Ovary (tissue), 9 donors: ENCODE results near the gene C4A. TPM values are rescaled to one million over a fixed set of nuclear protein-coding genes. Genes with fewer than 3 reads are reported as not detected.
"Not testable (repeated sequence)": the region's sequence is repeated elsewhere in the genome, so short reads cannot be mapped to it uniquely, and the experiment has no call there.

Source experiments
- DNase-seq, 5 donors: peaks; one replicate each; pipeline ENCODE4 v3.0.0-alpha.2; 2019 to 2020
- H3K27ac ChIP-seq, 2 donors: fragments of 200-600 bp; one replicate each; pipeline versions ENCODE4 v1.5.1 to v1.8.0; 2019 to 2022
- H3K27me3 ChIP-seq: fragments of 200-600 bp; one replicate; pipeline ENCODE4 v1.8.0; 2022
- H3K36me3 ChIP-seq: fragments of 200-600 bp; sonication (generic); one replicate; pipeline ENCODE4 v1.5.1; 2019
- H3K4me1 ChIP-seq: one replicate; pipeline ENCODE4 v1.8.1; 2013; ENCODE audit warnings: mild to moderate bottlenecking, moderate library complexity; ENCODE audit not compliant: insufficient read depth
- H3K4me3 ChIP-seq: fragments of 200-600 bp; sonication (generic); one replicate; pipeline ENCODE4 v1.5.1; 2017
- H3K9me3 ChIP-seq, 2 donors: fragments of 200-600 bp in 1 of 2; sonication (generic) in 1 of 2; one replicate each; pipeline versions ENCODE4 v1.5.1 to v1.8.1; 2013 to 2019; ENCODE audit warnings: mild to moderate bottlenecking in 1 of 2, moderate library complexity in 1 of 2
- CTCF ChIP-seq, 3 donors: fragments of 450-650 bp in 2 of 3; fragments of 200-600 bp in 1 of 3; IDR thresholded peaks; one replicate each; pipeline versions ENCODE4 v1.5.1 to v1.8.0; 2016 to 2022; ENCODE audit warnings: antibody characterized with exemption in 3 of 3, mild to moderate bottlenecking in 1 of 3
- EP300 ChIP-seq: sonication (generic); formaldehyde crosslinking; IDR thresholded peaks from one replicate; pipeline ENCODE4 v1.6.1; 2017; ENCODE audit warnings: antibody characterized with exemption
- POLR2A ChIP-seq: fragments of 450-650 bp; IDR thresholded peaks from one replicate; pipeline ENCODE4 v1.6.1; 2017; ENCODE audit warnings: antibody characterized with exemption, mild to moderate bottlenecking, moderate library complexity
- WGBS, 3 donors: extraction: QIAGEN DNeasy Blood & Tissue Kit in 1 of 3; methylation state at CpG; one replicate each; pipeline versions ENCODE4 v1.1.5 to v1.1.7; 2013 to 2017; 5-methylcytosine and 5-hydroxymethylcytosine counted together
- intact Hi-C, 4 donors: fragments of 100-400 bp; cut with DNase I; formaldehyde crosslinking; loops; one replicate each; pipeline versions ENCODE4 v1.11.0 to v1.15.1; 2022 to 2023
- polyA plus RNA-seq, 2 donors: library from polyadenylated mRNA; stranded (reverse); fragments of 200-250 nt in 1 of 2; fragments of 350-450 nt in 1 of 2; fragmentation: Illumina TruSeq in 1 of 2; extraction: RNeasy Lipid Tissue Mini Kit (QIAGEN cat#74804) in 1 of 2; gene quantifications; one replicate each; pipeline ENCODE4 v1.2.3, GENCODE V29; 2013 to 2014
- total RNA-seq, 7 donors: library from RNA; depleted of rRNA in 2 of 7; stranded (reverse); fragments of >200 nt in 2 of 7; fragmentation: NEBNext Ultra II Directional in 3 of 7; extraction: Animal tissue kit (Norgen Biotek cat#: 25700) in 3 of 7; gene quantifications; one replicate each; pipeline versions ENCODE4 v1.1.0 to v1.2.4, GENCODE V29; 2016 to 2023
- donor health status: DM: no; HTN: no; CAD: no; lungs with moderate emphysema.
- donor health status: DM: no; HTN: no; CAD: no.
- donor health status: Bipolar disorder and iron deficiency.
- donor health status: DM: yes; HTN: yes; CAD: no.
- donor health status: DM: no; HTN: no; CAD: no.
- donor health status: DM: yes; HTN: yes; CAD: no.

Gene C4A
- total and polyA plus RNA-seq, 9 donors: 114 to 1,617 (median 248) TPM

GRCh38 chr6:32047084-32047478, 65.2 kb downstream of the C4A start:
- TF ChIP-seq POLR2A: peak; percentile 19
- peak; percentile 30 for TF ChIP-seq EP300
- no peak for TF ChIP-seq CTCF (IDR thresholded peaks at IDR 0.05)

GRCh38 chr6:32047539-32047854, 65.6 kb downstream of the C4A start:
- 79 to 85% (median 81%) methylated on average over 6 of the region's 6 CpGs for WGBS, 3 donors
- peak overlapping the region; percentile 73 to 83 for H3K27ac ChIP-seq

More at GRCh38 chr6:32047084-32047478, 65.2 kb downstream of the C4A start:
- WGBS, 3 donors: 35 to 38% (median 37%) methylated on average over 11 of the region's 11 CpGs
- no peaks in the 10 kb centered on the region for H3K27me3 ChIP-seq
- intact Hi-C loops: loop anchor here in 1 of 4 donors (2.0 kb wide), 1 partner anchor 66 kb away; no protein-coding TSS in a partner anchor
- H3K27ac ChIP-seq: peak overlapping the region; percentile 73 to 83
- no peak overlapping the region for H3K4me3 ChIP-seq
- H3K36me3 ChIP-seq: no peaks in the 10 kb centered on the region
- peak in 4 of 5 donors; percentile 67 to 88 (median 72) for DNase-seq
- peaks cover 10% of the 10 kb centered on the region for H3K4me1 ChIP-seq
- no peaks in the 10 kb centered on the region for H3K9me3 ChIP-seq

GRCh38 chr6:32047855-32048766, 66.3 kb downstream of the C4A start:
- intact Hi-C loops: loop anchor here in 1 of 4 donors (2.0 kb wide), 1 partner anchor 65 kb away; no protein-coding TSS in a partner anchor
- H3K9me3 ChIP-seq: no peaks in the 10 kb centered on the region
- no peaks in the 10 kb centered on the region for H3K36me3 ChIP-seq
- WGBS, 3 donors: 49 to 51% (median 50%) methylated on average over 42 of the region's 42 CpGs
- DNase-seq: peak; percentile 69 to 87 (median 83)
- no peak overlapping the region for H3K4me3 ChIP-seq
- H3K27me3 ChIP-seq: no peaks in the 10 kb centered on the region
- TF ChIP-seq CTCF (IDR thresholded peaks at IDR 0.05) (peak; percentile 61 to 95 (median 85)), EP300 (no peak), POLR2A (no peak)
- H3K4me1 ChIP-seq: peaks cover 10% of the 10 kb centered on the region
- H3K27ac ChIP-seq: peak overlapping the region; percentile 73 to 83

More at GRCh38 chr6:32047539-32047854, 65.6 kb downstream of the C4A start:
- Histone ChIP-seq H3K9me3 (no peaks in the 10 kb centered on the region), H3K4me3 (no peak overlapping the region), H3K27me3 (no peaks in the 10 kb centered on the region), H3K4me1 (peaks cover 10% of the 10 kb centered on the region), H3K36me3 (no peaks in the 10 kb centered on the region)
- TF ChIP-seq POLR2A (no peak), EP300 (no peak), CTCF (IDR thresholded peaks at IDR 0.05) (no peak)
- peak in 1 of 5 donors; percentile 40 for DNase-seq
- intact Hi-C loops: loop anchor here in 1 of 4 donors (2.0 kb wide), 1 partner anchor 65 kb away; no protein-coding TSS in a partner anchor

GRCh38 chr6:32049149-32049548, 67.3 kb downstream of the C4A start:
- H3K9me3 ChIP-seq, H3K27me3 ChIP-seq, H3K4me3 ChIP-seq, H3K36me3 ChIP-seq, intact Hi-C loops: not testable (repeated sequence)
- Histone ChIP-seq H3K27ac (peak overlapping the region in 1 of 2 donors; percentile 1), H3K4me1 (peaks cover 10% of the 10 kb centered on the region)
- 67 to 80% (median 69%) methylated on average over 20 to 21 of the region's 21 CpGs for WGBS, 3 donors
- DNase-seq: peak in 1 of 5 donors; percentile 22

GRCh38 chr6:32049736-32050135, 67.9 kb downstream of the C4A start:
- H3K4me3 ChIP-seq, intact Hi-C loops, H3K36me3 ChIP-seq, H3K27me3 ChIP-seq, H3K9me3 ChIP-seq: not testable (repeated sequence)
- Histone ChIP-seq H3K27ac (peak overlapping the region in 1 of 2 donors; percentile 1), H3K4me1 (peaks cover 10% of the 10 kb centered on the region)
- WGBS, 3 donors: 85 to 90% (median 86%) methylated on average over 9 to 11 of the region's 11 CpGs
- DNase-seq: peak in 1 of 5 donors; percentile 29
